Thyroid gland (tissue), 4 donors: ENCODE measurements around the gene ENSA.
"Not testable (repeated sequence)": the region's sequence is repeated elsewhere in the genome, so short reads cannot be mapped to it uniquely, and the experiment has no call there.

Experiments
- POLR2A ChIP-seq, 2 donors: fragments of 450-650 bp; IDR thresholded peaks; one replicate each; pipeline ENCODE4 v1.6.1; 2017; ENCODE audit warnings: antibody characterized with exemption in 2 of 2, mild to moderate bottlenecking in 2 of 2, moderate library complexity in 1 of 2
- TF ChIP-seq, protein P1 (sequence below), 6 experiments: fragments of 200-600 bp in 3 of 6; fragments of 450-650 bp in 3 of 6; sonication (generic) in 3 of 6; IDR thresholded peaks; one replicate each; pipeline ENCODE4 v1.5.1; 2016 to 2019; ENCODE audit warnings: antibody characterized with exemption in 6 of 6, mild to moderate bottlenecking in 2 of 6, inconsistent platforms in 1 of 6, moderate library complexity in 1 of 6

DNA sequence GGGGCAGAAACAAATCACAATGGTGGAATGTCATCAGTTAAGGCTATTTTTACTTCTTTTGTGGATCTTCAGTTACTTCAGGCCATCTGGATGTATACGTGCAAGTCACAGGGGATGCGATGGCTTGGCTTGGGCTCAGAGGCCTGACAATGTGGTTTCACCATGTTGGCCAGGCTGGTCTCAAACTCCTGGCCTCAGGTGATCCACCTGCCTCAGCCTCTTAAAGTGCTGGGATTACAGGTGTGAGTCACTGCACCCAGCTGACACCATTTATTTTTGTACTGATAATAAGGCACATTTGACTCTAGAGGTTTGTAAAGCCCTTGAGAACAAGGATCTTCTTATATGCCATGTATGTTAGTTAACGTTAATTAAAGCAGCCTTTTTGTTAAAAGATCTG is 48.4 kb downstream of the ENSA start:
- TF ChIP-seq, protein P1, sequence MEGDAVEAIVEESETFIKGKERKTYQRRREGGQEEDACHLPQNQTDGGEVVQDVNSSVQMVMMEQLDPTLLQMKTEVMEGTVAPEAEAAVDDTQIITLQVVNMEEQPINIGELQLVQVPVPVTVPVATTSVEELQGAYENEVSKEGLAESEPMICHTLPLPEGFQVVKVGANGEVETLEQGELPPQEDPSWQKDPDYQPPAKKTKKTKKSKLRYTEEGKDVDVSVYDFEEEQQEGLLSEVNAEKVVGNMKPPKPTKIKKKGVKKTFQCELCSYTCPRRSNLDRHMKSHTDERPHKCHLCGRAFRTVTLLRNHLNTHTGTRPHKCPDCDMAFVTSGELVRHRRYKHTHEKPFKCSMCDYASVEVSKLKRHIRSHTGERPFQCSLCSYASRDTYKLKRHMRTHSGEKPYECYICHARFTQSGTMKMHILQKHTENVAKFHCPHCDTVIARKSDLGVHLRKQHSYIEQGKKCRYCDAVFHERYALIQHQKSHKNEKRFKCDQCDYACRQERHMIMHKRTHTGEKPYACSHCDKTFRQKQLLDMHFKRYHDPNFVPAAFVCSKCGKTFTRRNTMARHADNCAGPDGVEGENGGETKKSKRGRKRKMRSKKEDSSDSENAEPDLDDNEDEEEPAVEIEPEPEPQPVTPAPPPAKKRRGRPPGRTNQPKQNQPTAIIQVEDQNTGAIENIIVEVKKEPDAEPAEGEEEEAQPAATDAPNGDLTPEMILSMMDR (IDR thresholded peaks at IDR 0.05) = not testable (repeated sequence)
- TF ChIP-seq POLR2A (IDR thresholded peaks at IDR 0.05) = not testable (repeated sequence)
